Activated T-helper 9 cell treated with anti-CD3 and anti-CD28 coated beads, Interleukin-2, amount 50 U/mL, for 16 hours (primary cell): Measurements from ENCODE around the gene SPEM2.
A peak's percentile ranks its signal among the peaks of the same experiment; 100 is the strongest.

Source experiments
- DNase-seq: peaks from one replicate; pipeline ENCODE4 v3.0.0-alpha.2; 2020; ENCODE audit warnings: low read depth

Gene SPEM2

DNA sequence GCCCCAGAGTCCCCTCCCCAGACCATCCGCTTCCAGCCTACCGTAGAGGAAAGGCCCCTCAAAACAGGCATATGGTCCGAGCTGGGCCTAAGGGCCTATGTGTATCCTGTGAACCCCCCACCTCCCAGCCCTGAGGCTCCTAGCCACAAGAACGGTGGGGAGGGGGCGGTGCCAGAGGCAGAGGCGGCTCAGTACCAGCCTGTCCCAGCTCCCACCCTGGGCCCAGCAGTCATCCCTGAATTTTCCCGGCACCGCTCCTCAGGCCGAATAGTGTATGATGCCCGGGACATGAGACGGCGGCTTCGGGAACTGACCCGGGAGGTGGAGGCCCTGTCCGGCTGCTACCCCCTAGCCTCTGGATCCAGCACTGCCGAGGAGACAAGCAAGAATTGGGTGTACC lies 4.2 kb upstream of the SPEM2 start:
- DNase-seq = no peak

DNA sequence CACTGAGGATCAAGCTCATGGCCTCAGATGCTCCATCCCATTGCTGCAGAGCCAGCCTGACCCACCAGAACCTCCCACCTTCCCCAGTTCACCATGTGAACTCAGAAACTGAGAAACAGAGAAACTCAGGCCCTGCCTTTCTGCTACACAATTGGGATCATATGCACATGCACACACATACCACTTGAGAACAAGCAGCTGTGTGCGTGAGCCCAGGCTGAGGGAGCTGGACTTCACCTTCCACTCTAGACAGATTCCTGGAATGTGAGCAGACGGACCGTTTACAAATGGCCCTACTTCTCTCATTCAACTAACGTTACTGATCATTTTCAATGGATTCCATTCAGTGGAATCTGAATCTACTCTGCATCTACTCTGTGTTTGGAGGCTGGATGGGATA lies 1.7 kb upstream of the SPEM2 start:
- no peak for DNase-seq

DNA sequence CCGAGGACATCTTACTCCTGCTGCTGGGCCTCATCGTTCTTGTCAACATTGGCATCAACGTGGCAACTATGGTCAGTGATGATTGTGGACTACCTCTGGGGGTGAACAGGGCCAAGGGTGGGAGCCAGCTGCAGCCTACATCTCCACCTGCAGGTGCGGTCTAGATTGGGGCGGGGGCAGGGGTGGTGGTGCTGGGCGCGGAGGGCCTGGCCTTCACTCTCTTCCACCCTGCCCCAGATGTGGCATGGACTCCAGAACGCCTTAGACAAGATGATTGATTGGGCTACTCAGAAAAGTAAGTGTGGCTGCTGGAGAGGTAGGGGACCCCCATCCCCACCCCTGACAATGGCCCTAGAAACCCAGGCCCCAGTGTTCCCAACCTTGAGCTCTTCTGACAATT lies 340 bp downstream of the SPEM2 start:
- DNase-seq = no peak

DNA sequence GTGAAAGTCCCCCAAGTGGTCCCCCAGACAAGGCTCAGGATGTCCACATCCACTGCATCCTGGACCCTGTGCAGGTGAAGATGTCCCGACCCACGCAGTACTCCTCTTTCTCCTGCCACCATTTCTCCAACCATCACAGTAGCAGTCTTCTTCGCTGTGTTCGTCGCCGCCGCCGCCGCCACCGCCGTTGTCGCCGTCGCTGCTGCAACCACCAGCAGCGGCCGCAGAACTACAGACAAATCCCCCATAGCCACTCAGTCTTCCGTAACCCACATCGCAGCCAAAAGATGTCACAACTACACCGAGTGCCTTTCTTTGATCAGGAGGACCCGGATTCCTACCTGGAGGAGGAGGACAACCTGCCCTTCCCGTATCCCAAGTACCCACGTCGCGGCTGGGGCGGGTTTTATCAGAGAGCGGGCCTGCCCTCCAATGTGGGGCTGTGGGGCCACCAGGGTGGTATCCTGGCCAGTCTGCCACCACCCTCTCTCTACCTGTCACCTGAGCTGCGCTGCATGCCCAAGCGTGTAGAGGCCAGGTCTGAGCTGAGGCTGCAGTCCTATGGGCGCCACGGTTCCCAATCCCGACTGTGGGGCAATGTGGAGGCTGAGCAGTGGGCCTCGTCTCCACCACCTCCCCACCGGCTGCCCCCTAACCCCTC lies 917 bp downstream of the SPEM2 start:
- no peak for DNase-seq

DNA sequence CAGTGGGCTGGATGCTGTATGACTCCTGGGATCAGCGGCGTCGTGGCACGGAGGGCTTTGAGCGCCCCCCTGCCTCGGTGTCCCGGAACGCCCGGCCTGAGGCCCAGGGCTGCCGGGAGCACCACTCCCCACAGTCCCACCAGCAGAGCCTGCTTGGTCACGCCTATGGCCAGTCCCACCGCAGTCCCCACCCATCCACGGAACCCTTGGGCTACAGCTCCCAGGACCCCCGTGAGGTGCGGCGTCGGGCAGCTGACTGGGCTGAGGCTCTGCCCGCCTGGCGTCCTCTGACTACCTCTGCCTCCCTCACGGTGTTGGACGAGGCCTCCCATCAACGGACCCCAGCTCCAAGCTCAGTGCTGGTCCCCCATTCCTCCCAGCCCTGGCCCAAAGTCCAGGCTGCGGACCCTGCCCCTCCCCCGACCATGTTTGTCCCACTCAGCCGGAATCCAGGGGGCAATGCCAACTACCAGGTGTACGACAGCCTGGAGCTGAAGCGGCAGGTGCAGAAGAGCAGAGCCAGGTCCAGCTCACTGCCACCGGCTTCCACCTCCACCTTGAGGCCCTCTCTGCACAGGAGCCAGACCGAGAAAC lies 1.6 kb downstream of the SPEM2 start:
- DNase-seq = no peak

DNA sequence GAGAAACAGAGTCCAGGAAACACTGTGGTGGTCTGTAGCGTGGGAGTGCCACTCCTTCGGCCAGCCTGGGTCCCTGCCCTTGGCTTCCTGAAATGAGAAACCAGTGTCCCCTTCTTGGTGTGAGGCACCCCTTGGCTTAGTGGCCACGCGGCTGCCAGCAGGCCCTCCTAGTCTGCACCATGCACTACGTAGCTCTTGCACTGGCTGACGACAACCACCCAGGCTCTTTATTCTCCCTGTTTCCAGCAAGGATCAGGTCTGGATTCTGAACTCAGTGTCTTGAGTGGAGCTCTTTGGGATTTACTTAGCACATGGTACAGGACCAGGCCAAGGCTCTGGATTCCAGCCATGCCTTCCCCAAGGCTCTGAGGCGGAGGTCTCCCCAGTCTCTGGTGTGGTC lies 2.1 kb downstream of the SPEM2 start:
- DNase-seq = no peak

DNA sequence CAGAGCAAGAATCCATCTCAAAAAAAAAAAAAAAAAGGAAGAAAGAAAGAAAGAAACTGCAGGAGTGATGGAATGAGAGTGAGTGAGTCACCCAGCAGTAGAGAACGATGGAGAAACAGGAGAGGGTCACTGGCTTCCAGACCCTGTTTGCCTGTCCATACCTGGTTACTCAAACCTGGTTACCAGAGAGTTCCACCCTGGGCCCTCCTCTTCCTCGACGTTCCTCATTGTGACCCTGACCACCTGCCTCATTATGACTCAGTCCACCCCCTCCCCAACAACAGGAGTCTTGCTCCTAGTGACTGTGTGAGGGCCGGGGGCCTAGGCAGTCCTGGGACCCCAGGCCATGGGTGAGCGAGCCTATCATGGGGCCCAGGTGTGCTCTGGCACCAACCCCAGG lies 3.1 kb downstream of the SPEM2 start, which contains the start of gene SPEM3:
Gene SPEM3, plus strand, starts transcription at position 301 of the 400 bp plus-strand sequence. Its CDS starts 46 bp downstream, at position 347.
- no peak for DNase-seq

DNA sequence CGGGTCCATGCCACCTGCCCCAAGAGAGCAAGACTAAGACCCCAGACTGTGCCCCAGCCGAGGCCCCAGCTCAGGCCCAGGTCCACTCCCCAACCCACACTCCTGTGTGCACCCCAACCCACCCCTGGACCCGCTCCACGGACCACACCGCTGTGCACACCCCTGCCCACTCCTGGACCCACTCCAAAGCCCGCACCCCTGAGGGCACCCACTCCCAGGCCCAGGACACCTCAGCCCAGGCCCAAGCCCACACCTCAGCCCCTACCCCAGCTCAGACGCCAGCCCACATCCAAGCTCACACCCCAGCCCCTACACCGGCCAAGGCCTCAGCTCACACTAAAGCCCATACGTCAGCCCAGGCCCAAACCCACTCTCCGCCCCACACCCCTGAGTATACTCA lies 4.3 kb downstream of the SPEM2 start:
- DNase-seq = no peak

DNA sequence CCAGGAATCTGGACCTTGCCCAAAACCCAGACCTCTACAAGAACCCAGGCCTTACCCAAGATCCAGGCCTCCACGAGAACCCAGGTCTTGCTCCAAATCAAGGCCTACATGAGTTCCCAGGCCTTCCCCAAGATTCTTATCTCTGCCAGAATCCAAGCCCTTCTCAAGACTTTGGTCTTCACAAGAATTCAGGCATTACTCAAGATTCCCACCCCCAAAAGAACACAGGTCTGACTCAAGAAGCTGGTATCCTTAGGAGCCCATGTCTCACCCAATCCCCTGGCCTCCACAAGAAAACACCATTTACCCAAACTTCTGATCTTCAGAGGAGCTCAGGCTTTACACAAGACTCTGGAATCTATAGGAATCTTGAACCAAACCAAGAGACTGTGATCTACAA lies 5.8 kb downstream of the SPEM2 start:
- DNase-seq = no peak

DNA sequence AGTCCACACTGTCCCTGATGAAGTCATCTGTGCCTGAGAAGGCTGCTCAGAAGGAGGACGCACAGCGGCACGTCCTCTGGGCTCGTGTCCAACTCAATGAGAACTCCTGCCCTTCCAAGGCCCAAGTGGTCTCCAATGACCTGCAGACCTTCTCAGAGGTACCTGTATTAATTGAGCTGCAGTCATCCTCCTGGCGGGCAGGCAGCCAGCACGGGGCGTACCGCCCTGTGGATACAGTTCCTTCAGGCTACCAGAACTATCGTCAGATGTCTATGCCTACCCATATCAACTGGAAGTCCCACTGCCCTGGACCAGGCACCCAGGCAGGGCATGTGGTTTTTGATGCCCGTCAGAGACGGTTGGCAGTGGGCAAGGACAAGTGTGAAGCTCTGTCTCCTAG lies 6.9 kb downstream of the SPEM2 start:
- no peak for DNase-seq

DNA sequence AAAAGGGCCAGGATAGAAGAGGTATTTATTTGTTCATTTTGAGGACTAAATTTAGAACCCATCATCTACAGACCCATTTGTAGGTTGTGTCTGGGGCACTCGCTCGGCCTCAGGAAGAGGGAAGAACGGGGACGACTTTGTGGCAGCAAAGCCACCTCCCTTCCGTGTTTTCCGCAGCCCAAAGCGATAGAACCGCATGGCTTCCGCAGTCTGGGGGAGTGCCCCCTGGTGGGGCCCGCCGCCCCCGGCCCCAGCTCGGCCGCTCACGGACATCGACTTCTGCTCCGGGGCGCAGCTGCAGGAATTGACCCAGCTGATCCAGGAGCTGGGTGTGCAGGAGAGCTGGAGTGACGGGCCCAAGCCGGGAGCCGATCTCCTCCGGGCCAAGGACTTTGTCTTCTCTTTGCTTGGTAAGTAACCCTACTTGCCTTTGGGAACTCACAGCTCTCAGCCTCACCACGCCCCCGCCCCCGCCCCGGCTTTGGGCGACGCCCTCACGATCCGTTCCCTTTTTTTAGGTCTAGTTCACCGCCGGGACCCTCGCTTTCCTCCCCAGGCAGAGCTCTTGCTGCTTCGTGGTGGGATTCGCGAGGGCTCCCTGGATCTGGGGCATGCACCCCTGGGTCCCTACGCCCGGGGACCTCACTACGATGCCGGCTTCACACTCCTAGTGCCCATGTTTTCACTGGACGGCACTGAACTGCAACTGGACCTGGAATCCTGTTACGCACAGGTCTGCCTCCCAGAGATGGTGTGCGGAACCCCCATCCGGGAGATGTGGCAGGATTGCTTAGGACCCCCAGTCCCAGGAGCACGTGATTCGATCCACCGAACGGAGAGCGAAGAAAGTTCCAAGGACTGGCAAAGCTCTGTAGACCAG lies 10.5 kb downstream of the SPEM2 start:
- DNase-seq = peak; percentile 42

DNA sequence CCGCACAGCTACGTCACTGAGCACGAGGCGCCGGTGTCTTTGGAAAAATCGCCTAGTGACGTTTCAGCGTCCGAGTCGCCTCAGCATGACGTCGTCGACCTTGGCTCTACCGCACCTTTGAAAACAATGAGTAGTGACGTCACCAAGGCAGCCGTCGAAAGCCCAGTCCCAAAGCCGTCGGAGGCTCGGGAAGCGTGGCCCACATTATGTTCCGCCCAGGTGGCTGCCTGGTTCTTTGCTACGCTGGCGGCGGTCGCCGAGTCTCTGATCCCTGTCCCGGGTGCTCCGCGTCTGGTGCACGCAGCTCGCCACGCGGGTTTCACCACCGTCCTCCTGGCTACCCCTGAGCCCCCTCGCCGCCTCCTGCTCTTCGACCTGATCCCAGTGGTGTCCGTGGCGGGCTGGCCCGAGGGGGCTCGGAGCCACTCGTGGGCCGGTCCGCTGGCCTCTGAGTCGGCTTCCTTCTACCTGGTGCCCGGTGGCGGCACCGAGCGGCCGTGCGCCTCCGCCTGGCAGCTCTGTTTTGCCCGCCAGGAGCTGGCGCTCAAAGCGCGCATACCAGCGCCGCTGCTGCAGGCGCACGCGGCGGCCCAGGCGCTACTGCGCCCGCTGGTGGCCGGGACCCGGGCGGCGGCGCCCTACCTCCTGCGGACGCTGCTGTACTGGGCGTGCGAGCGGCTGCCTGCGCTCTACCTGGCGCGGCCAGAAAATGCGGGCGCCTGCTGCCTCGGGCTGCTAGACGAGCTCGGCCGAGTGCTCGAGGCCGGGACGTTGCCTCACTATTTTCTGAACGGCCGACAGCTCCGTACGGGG lies 11.3 kb downstream of the SPEM2 start:
- peak; percentile 71 for DNase-seq

DNA sequence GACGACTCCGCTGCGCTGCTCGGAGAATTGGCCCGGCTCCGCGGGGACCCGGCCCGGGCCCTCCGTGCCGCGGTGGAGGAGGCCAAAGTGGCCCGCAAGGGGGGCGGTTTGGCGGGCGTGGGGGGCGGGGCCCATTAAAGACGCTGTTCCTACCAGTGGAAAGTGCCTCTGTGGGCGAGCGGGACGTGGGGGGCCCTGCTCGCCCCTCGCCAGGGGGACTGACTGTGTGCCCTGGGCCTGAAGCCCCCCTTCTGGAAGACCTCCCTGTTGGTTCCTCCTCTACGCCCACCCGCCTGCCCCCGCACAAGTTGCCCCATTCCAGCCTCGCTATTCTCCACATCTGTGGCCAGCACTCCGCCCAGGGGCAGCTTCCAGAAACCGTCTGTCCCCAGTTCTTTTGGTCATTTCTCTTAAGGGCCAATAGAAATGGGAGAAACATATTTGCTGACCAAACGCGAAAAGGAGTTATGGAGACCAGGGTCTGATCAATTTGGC lies 12.0 kb downstream of the SPEM2 start:
- no peak for DNase-seq

DNA sequence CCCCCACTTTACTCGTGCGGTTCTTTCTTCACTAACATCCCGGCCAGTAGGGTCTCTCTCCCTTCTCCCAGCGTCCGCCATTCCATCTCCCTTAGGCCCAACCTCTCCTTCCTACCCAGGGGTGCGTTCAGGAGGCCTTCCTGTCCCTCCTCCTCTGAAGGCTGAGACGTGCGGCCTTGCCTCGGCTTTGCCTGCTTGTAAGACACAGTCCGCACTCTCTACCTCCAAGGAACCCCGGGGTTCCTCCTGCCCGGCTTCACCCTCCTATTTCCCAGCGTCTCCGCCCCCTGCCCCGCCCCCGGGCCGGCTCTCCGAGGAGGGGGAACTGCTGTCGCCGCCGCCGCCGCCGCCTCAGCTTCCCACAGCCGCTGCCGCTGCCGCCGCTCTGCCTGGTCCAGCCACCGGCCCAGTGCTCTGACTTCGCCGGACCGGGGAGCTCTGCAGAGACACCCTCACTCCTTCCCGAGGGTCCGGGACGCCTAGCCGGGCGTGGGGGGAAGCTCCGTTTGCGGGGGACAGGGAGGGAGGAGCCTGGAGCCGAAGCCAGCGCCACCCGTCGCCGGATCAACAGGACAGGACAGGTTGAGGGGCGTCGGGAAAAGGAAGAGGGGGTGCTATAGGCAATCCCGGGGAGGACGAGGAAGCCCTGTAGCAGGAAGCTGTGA lies 12.7 kb downstream of the SPEM2 start:
- DNase-seq = no peak

DNA sequence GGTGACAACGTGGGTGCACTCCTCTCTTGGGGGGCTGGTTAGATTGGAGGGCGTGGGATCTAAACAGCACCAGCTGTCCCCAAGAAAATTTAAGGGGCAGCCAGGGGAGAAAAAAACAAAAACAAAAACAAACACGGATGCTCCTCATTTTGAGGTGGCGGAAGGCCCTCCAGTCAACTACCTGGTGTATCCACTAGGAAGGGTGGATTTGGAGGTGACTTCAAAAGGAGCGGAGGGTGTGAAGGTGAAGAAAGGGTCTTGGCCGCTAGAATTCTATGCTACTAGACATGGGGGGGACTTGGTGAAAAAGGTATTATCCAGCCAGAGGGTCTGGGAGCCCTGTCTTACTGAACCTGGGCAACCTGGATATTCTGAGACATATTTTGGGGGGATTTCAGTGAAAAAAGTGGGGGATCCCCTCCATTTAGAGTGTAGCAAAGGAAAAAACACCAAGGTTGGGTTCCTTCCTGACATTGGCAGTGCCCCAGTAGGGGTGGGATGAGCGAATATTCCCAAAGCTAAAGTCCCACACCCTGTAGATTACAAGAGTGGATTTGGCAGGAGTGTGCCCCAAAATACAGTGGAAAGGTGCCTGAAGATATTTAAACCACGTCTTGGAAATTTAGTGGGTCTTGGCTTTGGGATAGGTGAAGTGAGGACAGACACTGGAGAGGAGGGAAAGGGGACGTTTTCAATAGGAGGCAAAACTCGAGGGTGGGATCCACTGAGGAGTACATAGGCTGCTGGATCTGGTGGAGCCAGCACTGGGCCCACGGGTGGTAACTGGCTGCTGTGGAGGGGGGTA lies 13.4 kb downstream of the SPEM2 start:
- DNase-seq = no peak

DNA sequence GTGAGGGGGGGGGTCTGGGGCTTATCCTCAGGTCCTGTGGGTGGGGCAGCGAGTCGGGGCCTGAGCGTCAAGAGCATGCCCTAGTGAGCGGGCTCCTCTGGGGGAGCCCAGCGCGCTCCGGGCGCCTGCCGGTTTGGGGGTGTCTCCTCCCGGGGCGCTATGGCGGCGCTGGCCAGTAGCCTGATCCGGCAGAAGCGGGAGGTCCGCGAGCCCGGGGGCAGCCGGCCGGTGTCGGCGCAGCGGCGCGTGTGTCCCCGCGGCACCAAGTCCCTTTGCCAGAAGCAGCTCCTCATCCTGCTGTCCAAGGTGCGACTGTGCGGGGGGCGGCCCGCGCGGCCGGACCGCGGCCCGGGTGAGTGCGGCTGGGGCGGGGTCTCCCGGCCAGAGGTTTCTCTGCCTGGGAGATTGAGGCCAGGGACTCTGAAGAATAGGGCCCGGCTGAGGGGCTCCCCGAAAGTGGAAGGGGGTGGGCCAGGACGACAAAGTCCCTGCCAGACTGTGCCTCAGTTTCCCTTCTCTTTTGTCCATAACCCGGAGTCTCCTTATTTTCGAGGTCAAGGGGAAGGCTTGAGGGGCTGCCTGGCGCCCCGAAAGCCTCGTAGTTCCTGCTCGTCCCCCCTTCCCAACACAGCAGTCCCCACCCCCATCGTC lies 14.2 kb downstream of the SPEM2 start, which contains the start of gene FGF11:
Gene FGF11, plus strand, starts transcription at position 51 of the 651 bp plus-strand sequence. Its CDS starts 109 bp downstream, at position 160.
- no peak for DNase-seq

DNA sequence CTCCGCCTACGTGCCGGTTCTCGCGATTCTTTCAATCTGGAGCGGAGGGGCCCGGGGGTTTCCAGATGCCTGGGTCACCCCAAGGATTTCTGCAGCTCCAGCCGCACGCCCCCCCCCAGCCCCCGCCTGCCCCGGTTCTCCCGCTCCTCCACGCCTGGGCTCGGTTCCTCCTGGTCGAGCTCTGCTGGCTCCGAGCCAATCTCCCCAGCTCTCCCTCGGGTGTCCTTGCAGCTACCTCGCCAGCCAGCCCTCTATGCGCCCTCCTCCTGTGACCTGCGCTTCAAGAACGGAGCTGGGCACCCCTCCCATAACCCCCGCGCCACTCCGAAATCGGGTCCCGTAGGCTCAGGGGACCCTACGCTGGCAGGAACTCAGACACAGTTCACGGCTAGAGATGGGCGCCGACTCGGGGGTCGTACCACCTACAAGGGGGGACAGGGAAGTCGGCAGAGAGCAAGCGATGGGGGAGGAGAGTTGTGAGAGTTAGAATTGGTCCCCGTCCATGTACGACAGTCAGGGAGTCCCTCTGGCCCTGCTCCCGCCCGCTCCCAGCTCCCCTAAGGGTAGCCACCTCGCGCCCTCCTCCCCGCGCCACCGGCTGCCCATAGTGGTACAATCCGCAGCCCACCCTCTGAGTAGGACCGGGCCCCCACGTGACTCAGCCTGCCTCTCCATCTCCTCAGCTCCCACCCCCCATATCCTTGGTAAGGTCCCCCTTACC lies 14.9 kb downstream of the SPEM2 start:
- DNase-seq = no peak

DNA sequence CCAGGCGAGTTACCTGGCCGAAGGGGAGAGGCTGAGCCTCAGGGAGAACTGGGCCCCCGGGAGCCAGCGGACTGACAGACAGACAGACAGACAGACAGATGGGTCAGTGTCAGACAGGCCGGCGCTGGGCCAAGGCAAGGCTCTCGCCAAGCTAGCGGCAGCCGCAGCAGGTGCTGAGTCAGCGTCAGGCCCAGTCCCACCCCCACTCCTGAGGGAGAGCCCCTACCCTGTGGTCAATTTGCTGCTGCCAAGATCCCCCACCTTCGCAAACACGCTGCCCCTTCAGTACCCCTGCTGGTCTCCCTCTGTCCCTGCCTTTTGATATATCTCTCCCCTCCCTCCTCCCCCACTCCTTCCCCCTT lies 15.4 kb downstream of the SPEM2 start:
- no peak for DNase-seq

DNA sequence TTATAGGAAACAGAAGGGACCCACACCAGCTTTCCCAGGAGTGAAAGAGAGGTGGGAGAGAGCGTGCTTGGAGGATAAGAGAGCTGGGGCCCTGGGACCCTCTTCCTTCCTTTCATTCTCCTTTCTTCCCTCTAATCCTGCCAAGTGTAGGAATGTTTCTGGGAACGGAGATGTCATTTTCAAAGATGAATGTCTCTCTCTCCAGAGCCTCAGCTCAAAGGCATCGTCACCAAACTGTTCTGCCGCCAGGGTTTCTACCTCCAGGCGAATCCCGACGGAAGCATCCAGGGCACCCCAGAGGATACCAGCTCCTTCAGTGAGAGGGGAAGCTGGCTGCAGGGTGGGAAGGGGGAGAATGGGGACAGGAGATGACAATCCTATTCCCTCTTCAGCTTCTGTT lies 15.8 kb downstream of the SPEM2 start:
- DNase-seq = no peak
